GM12865 (cell line): ENCODE results near the gene VPS39.

ENCODE experiments used
- DNase-seq: peaks from one replicate; pipeline ENCODE4 v3.0.0; 2010; ENCODE audit warnings: low read depth
- H3K4me3 ChIP-seq: 2 replicates; pipeline ENCODE4 v1.5.1; 2011; ENCODE audit warnings: mild to moderate bottlenecking, low read depth, low read length, control low read depth
- TF ChIP-seq, protein P1 (sequence below): IDR thresholded peaks from 2 replicates; pipeline ENCODE4 v1.5.1; 2011; ENCODE audit warnings: low read length, control low read depth, low read depth, inconsistent platforms; ENCODE audit not compliant: insufficient read depth; ENCODE audit errors: missing control alignments

VPS39 gene

DNA sequence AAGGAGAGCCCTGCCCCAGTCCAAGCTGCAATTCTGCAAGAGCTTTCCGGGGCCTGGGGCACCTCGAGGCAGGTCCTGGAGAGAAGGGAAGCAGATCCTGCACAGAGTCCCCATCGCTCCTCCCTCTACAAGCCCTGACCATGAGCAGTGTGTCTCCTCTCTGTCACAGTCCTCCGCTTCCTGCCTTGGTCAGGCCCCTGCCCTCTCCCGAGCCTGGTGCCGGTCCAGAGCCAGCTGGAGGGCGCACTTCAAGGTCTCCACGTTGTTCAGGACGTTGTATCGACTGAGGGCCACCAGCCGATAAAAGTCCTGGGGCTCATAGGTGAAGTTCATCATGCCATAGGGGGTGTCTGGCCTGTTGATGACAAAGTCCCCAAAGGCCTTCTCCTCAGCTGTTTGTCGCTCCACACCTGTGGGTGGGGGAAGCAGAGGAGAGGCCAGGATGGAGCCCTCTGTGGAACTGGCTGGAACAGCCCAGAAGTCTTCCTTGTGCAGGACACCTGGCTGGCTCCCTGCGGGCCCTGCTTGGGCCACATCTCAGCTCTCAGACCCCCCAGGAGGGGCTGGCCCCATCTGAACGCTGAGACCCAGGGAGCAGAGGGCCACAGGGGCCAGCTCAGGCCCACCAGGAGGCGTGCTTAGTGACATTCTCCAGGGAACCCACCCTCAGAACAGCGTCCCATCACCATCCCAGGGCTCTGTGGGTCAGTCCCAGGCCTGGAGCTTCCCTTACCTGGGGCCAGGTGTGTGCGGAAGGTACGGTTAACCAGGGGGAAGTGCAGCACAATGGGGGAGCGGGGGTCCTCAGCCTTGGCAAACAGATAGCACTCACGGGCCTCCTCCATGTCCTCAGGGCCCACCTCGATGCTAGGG lies 66.1 kb downstream of the VPS39 start:
- TF ChIP-seq, protein P1, sequence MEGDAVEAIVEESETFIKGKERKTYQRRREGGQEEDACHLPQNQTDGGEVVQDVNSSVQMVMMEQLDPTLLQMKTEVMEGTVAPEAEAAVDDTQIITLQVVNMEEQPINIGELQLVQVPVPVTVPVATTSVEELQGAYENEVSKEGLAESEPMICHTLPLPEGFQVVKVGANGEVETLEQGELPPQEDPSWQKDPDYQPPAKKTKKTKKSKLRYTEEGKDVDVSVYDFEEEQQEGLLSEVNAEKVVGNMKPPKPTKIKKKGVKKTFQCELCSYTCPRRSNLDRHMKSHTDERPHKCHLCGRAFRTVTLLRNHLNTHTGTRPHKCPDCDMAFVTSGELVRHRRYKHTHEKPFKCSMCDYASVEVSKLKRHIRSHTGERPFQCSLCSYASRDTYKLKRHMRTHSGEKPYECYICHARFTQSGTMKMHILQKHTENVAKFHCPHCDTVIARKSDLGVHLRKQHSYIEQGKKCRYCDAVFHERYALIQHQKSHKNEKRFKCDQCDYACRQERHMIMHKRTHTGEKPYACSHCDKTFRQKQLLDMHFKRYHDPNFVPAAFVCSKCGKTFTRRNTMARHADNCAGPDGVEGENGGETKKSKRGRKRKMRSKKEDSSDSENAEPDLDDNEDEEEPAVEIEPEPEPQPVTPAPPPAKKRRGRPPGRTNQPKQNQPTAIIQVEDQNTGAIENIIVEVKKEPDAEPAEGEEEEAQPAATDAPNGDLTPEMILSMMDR: no peak
- DNase-seq: no peak
- H3K4me3 ChIP-seq: no peak overlapping the region

DNA sequence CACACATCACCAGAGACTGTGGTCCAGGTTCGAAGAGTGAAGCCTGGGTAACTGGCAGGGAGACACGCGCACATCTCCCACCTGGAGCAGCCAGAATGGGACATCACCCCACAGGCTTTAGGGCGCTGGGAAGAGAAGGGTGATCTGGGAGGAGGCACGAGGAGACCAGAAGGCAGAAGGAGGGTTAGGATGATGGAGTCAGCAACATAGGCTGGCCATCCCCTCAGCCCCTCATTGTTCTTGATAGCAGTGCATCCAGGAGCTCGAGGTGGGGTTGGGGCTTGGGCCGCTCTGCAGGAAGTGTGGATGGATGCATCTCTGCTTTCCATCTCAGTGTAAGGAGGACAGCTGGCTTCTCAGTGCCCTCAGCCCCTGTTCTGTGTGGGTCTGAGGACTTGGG lies 66.9 kb downstream of the VPS39 start:
- TF ChIP-seq, protein P1: no peak
- no peak for DNase-seq
- H3K4me3 ChIP-seq: no peak overlapping the region

DNA sequence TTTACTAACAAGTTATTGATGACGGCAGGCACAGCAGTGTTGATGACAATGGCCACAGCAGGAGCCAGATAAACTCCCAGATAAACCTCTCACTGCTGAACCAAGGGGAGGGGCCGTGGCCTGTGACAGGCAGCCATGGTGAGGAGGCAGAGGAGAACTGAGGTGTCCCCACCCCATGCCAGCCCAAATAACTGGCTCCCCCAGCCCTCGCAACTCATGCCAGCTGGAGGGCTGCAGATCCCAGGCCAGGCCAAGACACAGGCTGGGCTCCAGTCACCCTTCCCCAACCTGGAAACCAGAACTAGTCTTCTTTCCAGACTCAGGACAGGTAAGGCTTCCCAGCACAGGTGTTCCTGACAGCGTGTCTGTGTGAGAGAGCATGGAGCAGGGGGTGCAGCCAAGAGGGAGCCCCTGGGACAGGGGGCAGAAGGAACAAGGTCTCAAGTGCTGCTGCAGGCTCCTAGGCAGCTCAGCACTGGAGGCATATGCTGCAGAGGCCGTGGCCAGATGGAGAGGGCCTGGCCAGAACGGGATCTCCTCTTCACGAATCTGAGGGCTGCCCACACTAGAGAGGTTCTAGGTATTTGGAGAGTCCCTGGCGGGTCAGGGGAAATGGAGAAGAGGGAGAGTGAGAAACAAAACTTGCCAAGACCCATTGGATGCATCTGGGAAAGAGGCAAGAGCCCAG lies 67.6 kb downstream of the VPS39 start:
- DNase-seq: no peak
- H3K4me3 ChIP-seq: no peak overlapping the region
- TF ChIP-seq, protein P1: no peak

DNA sequence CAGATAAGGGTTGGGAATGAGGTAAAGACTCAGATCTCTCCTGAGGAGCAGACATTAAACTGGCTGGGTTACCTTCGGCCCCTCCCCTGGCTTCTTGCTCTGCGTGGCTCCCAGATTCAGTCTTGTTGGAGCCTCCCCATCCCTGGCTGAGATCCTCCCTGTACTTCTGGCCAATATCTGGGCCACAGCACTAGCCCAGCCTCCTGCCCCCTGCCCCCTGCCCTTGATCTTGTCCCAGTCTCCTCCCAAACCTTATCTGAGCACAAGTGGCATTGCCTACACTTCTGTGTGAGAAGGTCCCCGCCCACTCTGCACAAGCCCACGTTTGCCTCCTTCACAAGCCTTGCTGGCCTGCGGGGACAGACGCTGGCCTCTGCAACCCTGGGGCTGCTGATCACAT lies 68.5 kb downstream of the VPS39 start:
- H3K4me3 ChIP-seq: no peak overlapping the region
- TF ChIP-seq, protein P1: no peak
- DNase-seq: no peak

DNA sequence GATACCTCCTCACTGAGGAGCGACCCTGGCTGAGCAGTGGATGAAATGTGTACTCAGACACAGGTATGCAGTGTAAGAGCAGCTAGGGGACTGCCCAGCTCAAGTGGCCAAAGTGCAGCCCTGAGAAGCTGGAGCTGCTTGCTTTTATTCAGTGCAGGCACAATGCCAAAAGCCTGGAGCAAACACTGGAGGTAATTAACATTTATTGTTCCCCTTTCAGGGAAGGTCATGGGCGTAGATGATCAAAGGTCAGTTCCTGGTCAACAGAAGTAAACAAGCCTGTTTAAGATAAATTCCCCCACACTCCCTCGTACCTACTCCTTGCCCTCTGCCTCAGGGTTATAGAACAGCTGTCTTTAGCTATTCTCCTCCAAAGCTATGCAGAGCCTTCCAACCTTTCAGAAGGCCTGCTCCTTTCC lies 69.1 kb downstream of the VPS39 start:
- TF ChIP-seq, protein P1: no peak
- no peak overlapping the region for H3K4me3 ChIP-seq
- no peak for DNase-seq

DNA sequence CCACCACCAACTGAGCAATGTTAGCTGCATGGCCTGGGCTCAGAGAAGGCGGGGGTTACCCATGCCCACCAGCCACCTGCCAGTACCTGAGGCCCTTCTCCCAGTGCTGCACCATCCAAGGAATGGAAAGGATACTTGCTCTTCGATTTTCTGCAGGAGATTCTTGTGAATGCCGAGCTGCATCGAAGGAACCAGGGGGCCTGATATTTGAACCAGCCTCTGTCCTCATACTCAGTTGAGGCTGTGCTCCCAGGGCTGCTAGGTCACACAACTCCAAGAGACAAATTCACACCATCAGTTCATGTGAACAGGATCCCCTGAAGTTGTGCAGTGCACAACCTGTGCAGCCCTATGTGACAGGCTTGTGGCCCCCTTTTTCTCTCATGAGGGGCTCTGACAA lies 69.7 kb downstream of the VPS39 start:
- no peak for DNase-seq
- TF ChIP-seq, protein P1: no peak
- no peak overlapping the region for H3K4me3 ChIP-seq
